ENCODE data around the gene ITGBL1.

The ITGBL1 gene

GRCh38 chr13:101555610-101556009 lies 103.1 kb downstream of the ITGBL1 start:
- no peak overlapping the region for H3K27ac Mint-ChIP-seq (ENCODE audit: low read depth)
- H3K27me3 Mint-ChIP-seq = peaks cover 34% of the 10 kb centered on the region
- ATAC-seq (replicated peaks; ENCODE audit: extremely low read depth, poor library complexity, severe bottlenecking) = no peak
- no peaks in the 10 kb centered on the region for H3K9me3 Mint-ChIP-seq
- H3K36me3 Mint-ChIP-seq (ENCODE audit: insufficient read depth) = no peaks in the 10 kb centered on the region
- no peaks in the 10 kb centered on the region for H3K4me1 Mint-ChIP-seq
- no peak overlapping the region for H3K4me3 Mint-ChIP-seq
- no peak for DNase-seq (ENCODE audit: low spot score in 2 of 2)

- H3K27me3 Mint-ChIP-seq = peaks cover 45% of the 10 kb centered on the region
- no peaks in the 10 kb centered on the region for H3K36me3 Mint-ChIP-seq (ENCODE audit: insufficient read depth)
- no peak overlapping the region for H3K27ac Mint-ChIP-seq (ENCODE audit: low read depth)
- ATAC-seq (replicated peaks; ENCODE audit: extremely low read depth, poor library complexity, severe bottlenecking) = no peak
- no peak for DNase-seq (ENCODE audit: low spot score in 2 of 2)
- H3K9me3 Mint-ChIP-seq = no peaks in the 10 kb centered on the region
- no peaks in the 10 kb centered on the region for H3K4me1 Mint-ChIP-seq
- H3K4me3 Mint-ChIP-seq = no peak overlapping the region
Observed at GRCh38 chr13:101556676-101557123, 104.2 kb downstream of the ITGBL1 start.

- ATAC-seq (replicated peaks; ENCODE audit: extremely low read depth, poor library complexity, severe bottlenecking) = no peak
Observed at GRCh38 chr13:101565317-101565716, 112.8 kb downstream of the ITGBL1 start.

GRCh38 chr13:101567841-101568240 lies 115.4 kb downstream of the ITGBL1 start:
- H3K9me3 Mint-ChIP-seq = no peaks in the 10 kb centered on the region
- no peaks in the 10 kb centered on the region for H3K36me3 Mint-ChIP-seq (ENCODE audit: insufficient read depth)
- H3K4me3 Mint-ChIP-seq = no peak overlapping the region
- DNase-seq (ENCODE audit: low spot score in 2 of 2) (no peak), ATAC-seq (replicated peaks; ENCODE audit: extremely low read depth, poor library complexity, severe bottlenecking) (no peak)
- H3K27ac Mint-ChIP-seq (ENCODE audit: low read depth) = no peak overlapping the region
- H3K4me1 Mint-ChIP-seq = no peaks in the 10 kb centered on the region
- H3K27me3 Mint-ChIP-seq = no peaks in the 10 kb centered on the region

More at GRCh38 chr13:101565317-101565716, 112.8 kb downstream of the ITGBL1 start:
- no peak for DNase-seq (ENCODE audit: low spot score in 2 of 2)
- no peaks in the 10 kb centered on the region for H3K4me1 Mint-ChIP-seq
- peaks cover 20% of the 10 kb centered on the region for H3K27me3 Mint-ChIP-seq
- H3K9me3 Mint-ChIP-seq = no peaks in the 10 kb centered on the region
- no peak overlapping the region for H3K4me3 Mint-ChIP-seq
- H3K27ac Mint-ChIP-seq (ENCODE audit: low read depth) = no peak overlapping the region
- H3K36me3 Mint-ChIP-seq (ENCODE audit: insufficient read depth) = no peaks in the 10 kb centered on the region

GRCh38 chr13:101569807-101570206 lies 117.3 kb downstream of the ITGBL1 start:
- H3K9me3 Mint-ChIP-seq = no peaks in the 10 kb centered on the region
- no peaks in the 10 kb centered on the region for H3K4me1 Mint-ChIP-seq
- DNase-seq (ENCODE audit: low spot score in 2 of 2) (no peak), ATAC-seq (replicated peaks; ENCODE audit: extremely low read depth, poor library complexity, severe bottlenecking) (no peak)
- H3K4me3 Mint-ChIP-seq = no peak overlapping the region
- H3K36me3 Mint-ChIP-seq (ENCODE audit: insufficient read depth) = no peaks in the 10 kb centered on the region
- H3K27ac Mint-ChIP-seq (ENCODE audit: low read depth) = no peak overlapping the region
- H3K27me3 Mint-ChIP-seq = no peaks in the 10 kb centered on the region

GRCh38 chr13:101570410-101570809 lies 117.9 kb downstream of the ITGBL1 start:
- ATAC-seq (replicated peaks; ENCODE audit: extremely low read depth, poor library complexity, severe bottlenecking) = no peak
- no peaks in the 10 kb centered on the region for H3K9me3 Mint-ChIP-seq
- H3K27me3 Mint-ChIP-seq = no peaks in the 10 kb centered on the region
- H3K27ac Mint-ChIP-seq (ENCODE audit: low read depth) = no peak overlapping the region
- no peaks in the 10 kb centered on the region for H3K36me3 Mint-ChIP-seq (ENCODE audit: insufficient read depth)
- H3K4me1 Mint-ChIP-seq = no peaks in the 10 kb centered on the region
- no peak for DNase-seq (ENCODE audit: low spot score in 2 of 2)
- H3K4me3 Mint-ChIP-seq = no peak overlapping the region

- Mint-ChIP-seq H3K27me3 (no peaks in the 10 kb centered on the region), H3K4me1 (no peaks in the 10 kb centered on the region), H3K9me3 (no peaks in the 10 kb centered on the region), H3K27ac (ENCODE audit: low read depth) (no peak overlapping the region), H3K4me3 (no peak overlapping the region), H3K36me3 (ENCODE audit: insufficient read depth) (no peaks in the 10 kb centered on the region)
- DNase-seq (ENCODE audit: low spot score in 2 of 2) (no peak), ATAC-seq (replicated peaks; ENCODE audit: extremely low read depth, poor library complexity, severe bottlenecking) (no peak)
Observed at GRCh38 chr13:101572456-101572855, 120.0 kb downstream of the ITGBL1 start.

GRCh38 chr13:101575581-101575980 lies 123.1 kb downstream of the ITGBL1 start:
- Mint-ChIP-seq H3K9me3 (no peaks in the 10 kb centered on the region), H3K27me3 (no peaks in the 10 kb centered on the region), H3K36me3 (ENCODE audit: insufficient read depth) (no peaks in the 10 kb centered on the region), H3K4me1 (no peaks in the 10 kb centered on the region), H3K4me3 (no peak overlapping the region), H3K27ac (ENCODE audit: low read depth) (no peak overlapping the region)
- ATAC-seq (replicated peaks; ENCODE audit: extremely low read depth, poor library complexity, severe bottlenecking) = no peak
- DNase-seq (ENCODE audit: low spot score in 2 of 2) = no peak

GRCh38 chr13:101576455-101576854 lies 124.0 kb downstream of the ITGBL1 start:
- DNase-seq (ENCODE audit: low spot score in 2 of 2) (no peak), ATAC-seq (replicated peaks; ENCODE audit: extremely low read depth, poor library complexity, severe bottlenecking) (no peak)
- Mint-ChIP-seq H3K27me3 (no peaks in the 10 kb centered on the region), H3K9me3 (no peaks in the 10 kb centered on the region), H3K4me3 (no peak overlapping the region), H3K36me3 (ENCODE audit: insufficient read depth) (no peaks in the 10 kb centered on the region), H3K4me1 (no peaks in the 10 kb centered on the region), H3K27ac (ENCODE audit: low read depth) (no peak overlapping the region)

- no peaks in the 10 kb centered on the region for H3K9me3 Mint-ChIP-seq
- H3K27ac Mint-ChIP-seq (ENCODE audit: low read depth) = no peak overlapping the region
- ATAC-seq (replicated peaks; ENCODE audit: extremely low read depth, poor library complexity, severe bottlenecking) (no peak), DNase-seq (ENCODE audit: low spot score in 2 of 2) (no peak)
- H3K4me1 Mint-ChIP-seq = no peaks in the 10 kb centered on the region
- H3K36me3 Mint-ChIP-seq (ENCODE audit: insufficient read depth) = no peaks in the 10 kb centered on the region
- no peak overlapping the region for H3K4me3 Mint-ChIP-seq
- H3K27me3 Mint-ChIP-seq = no peaks in the 10 kb centered on the region
Observed at GRCh38 chr13:101576977-101577376, 124.5 kb downstream of the ITGBL1 start.

- H3K9me3 Mint-ChIP-seq = no peaks in the 10 kb centered on the region
- no peaks in the 10 kb centered on the region for H3K4me1 Mint-ChIP-seq
- no peak overlapping the region for H3K4me3 Mint-ChIP-seq
- DNase-seq (ENCODE audit: low spot score in 2 of 2) = no peak
- H3K27ac Mint-ChIP-seq (ENCODE audit: low read depth) = no peak overlapping the region
- H3K27me3 Mint-ChIP-seq = peaks cover 15% of the 10 kb centered on the region
- no peaks in the 10 kb centered on the region for H3K36me3 Mint-ChIP-seq (ENCODE audit: insufficient read depth)
- no peak for ATAC-seq (replicated peaks; ENCODE audit: extremely low read depth, poor library complexity, severe bottlenecking)
Observed at GRCh38 chr13:101579281-101579802, 126.9 kb downstream of the ITGBL1 start.

GRCh38 chr13:101584331-101584730 lies 131.9 kb downstream of the ITGBL1 start:
- H3K4me1 Mint-ChIP-seq = no peaks in the 10 kb centered on the region
- no peak overlapping the region for H3K27ac Mint-ChIP-seq (ENCODE audit: low read depth)
- H3K9me3 Mint-ChIP-seq = no peaks in the 10 kb centered on the region
- DNase-seq (ENCODE audit: low spot score in 2 of 2) (no peak), ATAC-seq (replicated peaks; ENCODE audit: extremely low read depth, poor library complexity, severe bottlenecking) (no peak)
- H3K27me3 Mint-ChIP-seq = peaks cover 45% of the 10 kb centered on the region
- H3K36me3 Mint-ChIP-seq (ENCODE audit: insufficient read depth) = no peaks in the 10 kb centered on the region
- no peak overlapping the region for H3K4me3 Mint-ChIP-seq

- DNase-seq (ENCODE audit: low spot score in 2 of 2) (no peak), ATAC-seq (replicated peaks; ENCODE audit: extremely low read depth, poor library complexity, severe bottlenecking) (no peak)
- Mint-ChIP-seq H3K36me3 (ENCODE audit: insufficient read depth) (no peaks in the 10 kb centered on the region), H3K27ac (ENCODE audit: low read depth) (no peak overlapping the region), H3K9me3 (no peaks in the 10 kb centered on the region), H3K4me1 (no peaks in the 10 kb centered on the region), H3K27me3 (peaks cover 40% of the 10 kb centered on the region), H3K4me3 (no peak overlapping the region)
Observed at GRCh38 chr13:101590479-101590878, 138.0 kb downstream of the ITGBL1 start.

GRCh38 chr13:101594936-101595335 lies 142.5 kb downstream of the ITGBL1 start:
- no peak for ATAC-seq (replicated peaks; ENCODE audit: extremely low read depth, poor library complexity, severe bottlenecking)
- no peak for DNase-seq (ENCODE audit: low spot score in 2 of 2)
- no peaks in the 10 kb centered on the region for H3K4me1 Mint-ChIP-seq
- no peak overlapping the region for H3K27ac Mint-ChIP-seq (ENCODE audit: low read depth)
- no peaks in the 10 kb centered on the region for H3K9me3 Mint-ChIP-seq
- H3K4me3 Mint-ChIP-seq = no peak overlapping the region
- H3K36me3 Mint-ChIP-seq (ENCODE audit: insufficient read depth) = no peaks in the 10 kb centered on the region
- peaks cover 13% of the 10 kb centered on the region for H3K27me3 Mint-ChIP-seq

Data from central memory CD8-positive, alpha-beta T cell (primary cell).